ENCODE results near the gene SMPX. TPM values are rescaled to one million over a fixed set of nuclear protein-coding genes. Genes with fewer than 3 reads are reported as not detected.

SMPX gene
- total RNA-seq, 2 experiments from 2014 or later = not detected

DNA sequence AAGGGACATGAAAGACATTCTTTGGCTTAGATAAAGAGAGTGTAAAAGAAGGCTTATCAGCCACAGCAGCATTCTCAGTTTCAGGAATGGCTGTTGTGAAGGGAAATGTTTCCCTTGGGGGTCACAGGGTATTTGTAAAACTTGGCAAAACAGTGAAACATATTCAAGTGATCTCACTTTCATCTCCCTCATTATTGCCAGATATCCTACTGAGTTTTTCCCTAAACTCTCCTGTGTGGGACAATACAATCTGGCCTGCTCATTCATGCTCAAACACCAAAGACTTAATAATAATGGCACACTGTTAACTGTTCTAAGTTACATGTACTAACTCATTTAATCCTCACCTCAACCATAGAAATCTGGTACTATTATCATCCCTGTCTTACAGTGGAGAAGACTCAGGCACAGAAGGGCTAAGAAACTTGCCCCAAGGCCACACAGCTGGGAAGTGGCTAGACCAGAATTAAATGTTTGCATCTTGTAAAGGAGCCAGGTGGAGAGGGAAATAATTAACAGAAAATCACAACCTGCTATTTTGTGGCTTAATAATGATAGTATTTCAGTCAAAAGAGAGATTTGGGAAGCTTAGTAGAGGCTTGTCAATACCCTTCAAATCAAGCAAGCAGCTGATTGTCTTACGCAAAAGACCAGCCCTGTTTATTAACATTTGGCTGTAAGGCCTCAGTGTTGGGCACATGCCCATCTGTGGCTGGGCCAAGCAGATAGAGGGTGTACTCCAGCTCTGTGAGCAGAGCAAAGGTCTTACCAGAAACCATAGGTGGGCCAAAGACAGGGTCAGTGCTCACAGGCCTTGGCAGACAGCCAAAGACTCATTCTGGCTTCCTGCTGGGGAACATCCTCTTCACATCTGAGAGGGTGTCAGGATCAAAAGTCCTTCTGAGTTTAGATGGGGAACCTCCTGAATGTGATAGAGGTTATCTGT, 17.3 kb downstream of the SMPX start:
- no peaks in the 10 kb centered on the region for H3K79me2 ChIP-seq (ENCODE audit: insufficient read depth, low read depth, low read length)
- intact Hi-C loops (cut with micrococcal nuclease; ENCODE audit: unreplicated experiment) = no loop called here
- CTCF ChIA-PET (ENCODE audit: unreplicated experiment) = no interaction called here

GRCh38 chrX:21738950-21739287, 19.0 kb downstream of the SMPX start:
- Histone ChIP-seq H3K9me3 (ENCODE audit: low read length) (no peaks in the 10 kb centered on the region), H3K27ac (ENCODE audit: low read depth, low read length, poor library complexity, severe bottlenecking) (no peak overlapping the region), H4K20me1 (ENCODE audit: insufficient read depth, low read length) (no peaks in the 10 kb centered on the region), H3K9me2 (ENCODE audit: insufficient read depth, low read length) (no peaks in the 10 kb centered on the region), H3K4me3 (ENCODE audit: low read depth, low read length, poor library complexity, severe bottlenecking) (no peak overlapping the region), H2AFZ (ENCODE audit: low read length) (no peak overlapping the region), H3K4me1 (ENCODE audit: insufficient read depth, low read length, poor library complexity, severe bottlenecking) (no peaks in the 10 kb centered on the region), H3K36me3 (ENCODE audit: insufficient read depth, low read length) (no peaks in the 10 kb centered on the region), H3K79me2 (ENCODE audit: insufficient read depth, low read depth, low read length) (no peaks in the 10 kb centered on the region), H3K4me2 (ENCODE audit: low read length) (no peak overlapping the region)
- intact Hi-C loops (cut with micrococcal nuclease; ENCODE audit: unreplicated experiment) = no loop called here
- ChIA-PET POLR2A (no interaction called here), CTCF (ENCODE audit: unreplicated experiment) (no interaction called here)
- no peak for TF ChIP-seq CTCF (conservative IDR thresholded peaks at IDR 0.05; ENCODE audit: low read length)
- TF ChIP-seq EZH2phosphoT487 (IDR thresholded peaks at IDR 0.05; ENCODE audit: borderline replicate concordance, low read depth, low read length) = no peak
- no TSS peak for BruUV-seq (replicated peaks)
- no peak for DNase-seq (ENCODE audit: low spot score)

More for the DNA sequence above, 17.3 kb downstream of the SMPX start:
- no peaks in the 10 kb centered on the region for H4K20me1 ChIP-seq (ENCODE audit: insufficient read depth, low read length)
- POLR2A ChIA-PET = no interaction called here
- H3K9me2 ChIP-seq (ENCODE audit: insufficient read depth, low read length) = no peaks in the 10 kb centered on the region
- H3K4me2 ChIP-seq (ENCODE audit: low read length) = no peak overlapping the region
- no peak overlapping the region for H3K27ac ChIP-seq (ENCODE audit: low read depth, low read length, poor library complexity, severe bottlenecking)
- H3K4me3 ChIP-seq (ENCODE audit: low read depth, low read length, poor library complexity, severe bottlenecking) = no peak overlapping the region
- H3K36me3 ChIP-seq (ENCODE audit: insufficient read depth, low read length) = no peaks in the 10 kb centered on the region
- H2AFZ ChIP-seq (ENCODE audit: low read length) = no peak overlapping the region
- TF ChIP-seq CTCF (conservative IDR thresholded peaks at IDR 0.05; ENCODE audit: low read length) = no peak
- TF ChIP-seq EZH2phosphoT487 (IDR thresholded peaks at IDR 0.05; ENCODE audit: borderline replicate concordance, low read depth, low read length) = no peak
- no peaks in the 10 kb centered on the region for H3K9me3 ChIP-seq (ENCODE audit: low read length)
- no TSS peak for BruUV-seq (replicated peaks)
- no peak for DNase-seq (ENCODE audit: low spot score)
- no peaks in the 10 kb centered on the region for H3K4me1 ChIP-seq (ENCODE audit: insufficient read depth, low read length, poor library complexity, severe bottlenecking)
